GM12891 (cell line): ENCODE results near the gene RHBDD1.

ENCODE experiments used
- PAX5 ChIP-seq: IDR thresholded peaks from 2 replicates; pipeline ENCODE4 v1.6.1; 2011; ENCODE audit warnings: low read length, moderate library complexity, mild to moderate bottlenecking; ENCODE audit not compliant: insufficient read depth, severe bottlenecking
- POLR2A ChIP-seq: IDR thresholded peaks from 2 replicates; pipeline ENCODE4 v1.6.1; 2011; ENCODE audit warnings: low read depth, low read length, control low read depth
- POLR2AphosphoS5 ChIP-seq: IDR thresholded peaks from 2 replicates; pipeline ENCODE4 v1.6.1; 2011; ENCODE audit warnings: low read depth, low read length, control low read depth
- POU2F2 ChIP-seq: IDR thresholded peaks from 2 replicates; pipeline ENCODE4 v1.6.1; 2011; ENCODE audit warnings: low read depth, mild to moderate bottlenecking, control low read depth, low read length, moderate library complexity
- SPI1 ChIP-seq: IDR thresholded peaks from 2 replicates; pipeline ENCODE4 v1.6.1; 2011; ENCODE audit warnings: low read depth, low read length, control low read depth
- TAF1 ChIP-seq: IDR thresholded peaks from 2 replicates; pipeline ENCODE4 v1.6.1; 2011; ENCODE audit warnings: low read depth, low read length, control low read depth

DNA sequence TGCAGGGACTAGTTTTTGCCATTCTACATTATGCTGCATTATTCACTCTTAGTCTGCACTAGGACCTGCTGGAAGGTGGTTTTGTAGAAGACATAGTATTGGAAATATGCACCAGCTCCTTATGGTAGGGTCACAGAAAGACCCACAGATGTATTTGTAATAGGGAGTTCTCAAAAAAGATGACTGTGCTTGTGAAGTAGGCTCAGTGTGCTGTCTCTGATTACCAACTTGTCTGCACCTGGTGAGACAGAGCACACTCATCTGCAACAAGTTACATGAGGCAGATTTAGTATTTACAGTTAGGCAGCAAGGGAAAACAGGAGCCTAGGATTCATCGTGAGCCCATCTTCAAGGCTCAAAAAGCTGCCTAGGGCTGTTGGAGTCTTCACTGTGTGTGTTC is 29.4 kb downstream of the RHBDD1 start:
- TF ChIP-seq POLR2A: no peak
- TF ChIP-seq POLR2AphosphoS5: no peak
- no peak for TF ChIP-seq PAX5
- TF ChIP-seq TAF1: no peak
- TF ChIP-seq SPI1: no peak
- TF ChIP-seq POU2F2: no peak
